Measurements from ENCODE around the gene RPP25L. TPM values are rescaled to one million over a fixed set of nuclear protein-coding genes. Genes with fewer than 3 reads are reported as not detected.

RPP25L gene
- total RNA-seq, 1 experiment from 2014 or later: 17.2 TPM

DNA sequence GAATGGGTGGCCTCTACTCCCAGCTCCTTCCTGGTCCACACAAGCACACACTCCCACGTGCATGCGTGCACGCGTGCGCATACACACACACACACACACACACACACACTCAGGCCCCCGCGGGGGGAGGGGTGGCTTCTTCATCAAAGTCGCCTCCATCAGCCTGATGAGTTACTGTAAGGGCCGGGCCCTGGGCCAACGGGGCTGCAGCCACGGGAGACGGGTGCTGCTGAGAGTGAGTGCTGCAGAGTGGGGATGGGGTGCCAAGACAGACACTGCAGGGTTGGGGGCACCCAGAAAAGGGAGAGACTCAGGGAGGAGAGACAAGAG is 40.5 kb downstream of the RPP25L start:
- Mint-ChIP-seq H3K36me3 (ENCODE audit: insufficient read depth in 1 of 3, low read depth in 3 of 3) (no peaks in the 10 kb centered on the region), H3K9me3 (no peaks in the 10 kb centered on the region; a peak in 1 of 5 replicates), H3K4me1 (peaks cover 30 to 52% of the 10 kb centered on the region in 2 experiments), H3K27ac (no peak overlapping the region), H3K4me3 (no peak overlapping the region), H3K27me3 (ENCODE audit: low read depth) (peaks cover 38% of the 10 kb centered on the region)
- Histone ChIP-seq H3K27ac (ENCODE audit: insufficient read length, low read depth, low read length) (no peak overlapping the region), H3K9ac (ENCODE audit: extremely low read depth, insufficient read length, low read length) (no peak overlapping the region), H3K14ac (ENCODE audit: insufficient read depth, low read length) (no peak overlapping the region), H3K18ac (ENCODE audit: insufficient read length, low read depth, low read length) (no peak overlapping the region), H2BK12ac (ENCODE audit: insufficient read length, low read depth, low read length) (no peak overlapping the region), H3K56ac (ENCODE audit: insufficient read length, low read depth, low read length) (no peak overlapping the region), H2BK20ac (ENCODE audit: low read depth, low read length, poor library complexity, severe bottlenecking) (no peak overlapping the region), H4K91ac (ENCODE audit: insufficient read length, low read depth, low read length) (no peak overlapping the region), H2BK15ac (ENCODE audit: low read depth, low read length) (no peak overlapping the region), H3K79me2 (ENCODE audit: insufficient read depth, low read length) (no peaks in the 10 kb centered on the region), H2BK5ac (ENCODE audit: insufficient read length, low read length) (no peak overlapping the region), H3K4ac (ENCODE audit: low read depth, low read length) (no peak overlapping the region), H3K79me1 (ENCODE audit: insufficient read depth, low read depth, low read length, poor library complexity, severe bottlenecking) (no peaks in the 10 kb centered on the region), H2BK120ac (ENCODE audit: low read depth, low read length, poor library complexity, severe bottlenecking) (no peak overlapping the region), H3K23ac (ENCODE audit: insufficient read length, low read depth, low read length) (no peak overlapping the region), H3T11ph (ENCODE audit: low read length) (no peak overlapping the region), H2AFZ (ENCODE audit: low read length) (no peak overlapping the region), H3K23me2 (ENCODE audit: insufficient read length, low read depth, low read length, poor library complexity, severe bottlenecking) (no peaks in the 10 kb centered on the region), H3K4me2 (ENCODE audit: insufficient read depth, insufficient read length, low read length) (no peak overlapping the region), H3K27me3 (ENCODE audit: insufficient read depth, low read length) (no peaks in the 10 kb centered on the region; the same call in 1 of the 2 replicates), H4K5ac (ENCODE audit: insufficient read length, low read depth, low read length) (no peak overlapping the region), H4K20me1 (ENCODE audit: control insufficient read depth, insufficient read depth, insufficient read length) (peaks cover 4% of the 10 kb centered on the region), H4K8ac (replicated peaks; ENCODE audit: insufficient read length, low read depth, low read length) (no peak overlapping the region), H3K9me3 (ENCODE audit: control insufficient read depth, low read depth, low read length) (no peaks in the 10 kb centered on the region), H3K4me1 (ENCODE audit: insufficient read depth, low read length) (peaks cover 1% of the 10 kb centered on the region; the same call in 1 of the 2 replicates), H2AK5ac (ENCODE audit: insufficient read length, low read length) (no peak overlapping the region)
- DNase-seq: no peak
- TF ChIP-seq, protein P1, sequence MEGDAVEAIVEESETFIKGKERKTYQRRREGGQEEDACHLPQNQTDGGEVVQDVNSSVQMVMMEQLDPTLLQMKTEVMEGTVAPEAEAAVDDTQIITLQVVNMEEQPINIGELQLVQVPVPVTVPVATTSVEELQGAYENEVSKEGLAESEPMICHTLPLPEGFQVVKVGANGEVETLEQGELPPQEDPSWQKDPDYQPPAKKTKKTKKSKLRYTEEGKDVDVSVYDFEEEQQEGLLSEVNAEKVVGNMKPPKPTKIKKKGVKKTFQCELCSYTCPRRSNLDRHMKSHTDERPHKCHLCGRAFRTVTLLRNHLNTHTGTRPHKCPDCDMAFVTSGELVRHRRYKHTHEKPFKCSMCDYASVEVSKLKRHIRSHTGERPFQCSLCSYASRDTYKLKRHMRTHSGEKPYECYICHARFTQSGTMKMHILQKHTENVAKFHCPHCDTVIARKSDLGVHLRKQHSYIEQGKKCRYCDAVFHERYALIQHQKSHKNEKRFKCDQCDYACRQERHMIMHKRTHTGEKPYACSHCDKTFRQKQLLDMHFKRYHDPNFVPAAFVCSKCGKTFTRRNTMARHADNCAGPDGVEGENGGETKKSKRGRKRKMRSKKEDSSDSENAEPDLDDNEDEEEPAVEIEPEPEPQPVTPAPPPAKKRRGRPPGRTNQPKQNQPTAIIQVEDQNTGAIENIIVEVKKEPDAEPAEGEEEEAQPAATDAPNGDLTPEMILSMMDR (conservative IDR thresholded peaks at IDR 0.05): no peak
- no CpG with 5 or more reads among the region's 12 CpGs for WGBS (ENCODE audit: extremely low coverage, insufficient read length, low lambda C conversion rate)
